H9 (cell line): ENCODE measurements around the gene SYNE3. TPM values are rescaled to one million over a fixed set of nuclear protein-coding genes. Genes with fewer than 3 reads are reported as not detected.

Experiments used
- DNase-seq: peaks from one replicate; pipeline ENCODE4 v3.0.0-alpha.2; 2017
- H2AFZ ChIP-seq: one replicate; pipeline ENCODE4 v1.6.1; 2013; ENCODE audit warnings: mild to moderate bottlenecking, low read length, control low read depth, moderate library complexity
- H2AK5ac ChIP-seq: 2 replicates; pipeline ENCODE4 v1.6.1; 2013; ENCODE audit warnings: low read length, control low read depth, mixed read lengths; ENCODE audit not compliant: insufficient read length
- H2BK120ac ChIP-seq: one replicate; pipeline ENCODE4 v1.6.1; 2013; ENCODE audit warnings: low read depth, mild to moderate bottlenecking, low read length, control low read depth, inconsistent platforms; ENCODE audit not compliant: poor library complexity, severe bottlenecking
- H2BK12ac ChIP-seq: 2 replicates; pipeline ENCODE4 v1.6.1; 2013; ENCODE audit warnings: low read length, control low read depth, mixed read lengths, low read depth; ENCODE audit not compliant: insufficient read length
- H2BK15ac ChIP-seq: 2 replicates; pipeline ENCODE4 v1.6.1; 2013; ENCODE audit warnings: low read depth, low read length, control low read depth
- H2BK20ac ChIP-seq: one replicate; pipeline ENCODE4 v1.6.1; 2013; ENCODE audit warnings: low read depth, mild to moderate bottlenecking, low read length, control low read depth, inconsistent platforms; ENCODE audit not compliant: poor library complexity, severe bottlenecking
- H2BK5ac ChIP-seq: 2 replicates; pipeline ENCODE4 v1.6.1; 2013; ENCODE audit warnings: low read length, control low read depth, mixed read lengths; ENCODE audit not compliant: insufficient read length
- H3K14ac ChIP-seq: 2 replicates; pipeline ENCODE4 v1.6.1; 2013; ENCODE audit warnings: low read length, control low read depth; ENCODE audit not compliant: insufficient read depth
- H3K18ac ChIP-seq: 2 replicates; pipeline ENCODE4 v1.6.1; 2013; ENCODE audit warnings: low read depth, mild to moderate bottlenecking, mixed read lengths, low read length, control low read depth; ENCODE audit not compliant: insufficient read length
- H3K23ac ChIP-seq: 2 replicates; pipeline ENCODE4 v1.6.1; 2013; ENCODE audit warnings: low read length, control low read depth, mixed read lengths, low read depth; ENCODE audit not compliant: insufficient read length
- H3K23me2 ChIP-seq: 2 replicates; pipeline ENCODE4 v1.6.1; 2013; ENCODE audit warnings: low read depth, mild to moderate bottlenecking, mixed read lengths, low read length, control low read depth; ENCODE audit not compliant: insufficient read length, poor library complexity, severe bottlenecking
- H3K27ac ChIP-seq: 2 replicates; pipeline ENCODE4 v1.5.1; 2013; ENCODE audit warnings: low read length, control low read depth, mixed read lengths, low read depth; ENCODE audit not compliant: insufficient read length
- H3K27me3 ChIP-seq: 2 replicates; pipeline ENCODE4 v1.6.1; 2013; ENCODE audit warnings: low read length, control low read depth, inconsistent platforms; ENCODE audit not compliant: insufficient read depth
- H3K4ac ChIP-seq: 2 replicates; pipeline ENCODE4 v1.6.1; 2013; ENCODE audit warnings: low read depth, mild to moderate bottlenecking, control low read depth, inconsistent platforms, low read length, moderate library complexity
- H3K4me1 ChIP-seq: 2 replicates; pipeline ENCODE4 v1.6.1; 2013; ENCODE audit warnings: low read length, control low read depth, inconsistent platforms; ENCODE audit not compliant: insufficient read depth
- H3K4me2 ChIP-seq: 2 replicates; pipeline ENCODE4 v1.6.1; 2013; ENCODE audit warnings: low read length, control low read depth, mixed read lengths; ENCODE audit not compliant: insufficient read length, insufficient read depth
- H3K56ac ChIP-seq: 2 replicates; pipeline ENCODE4 v1.6.1; 2013; ENCODE audit warnings: low read depth, mild to moderate bottlenecking, mixed read lengths, low read length, control low read depth; ENCODE audit not compliant: insufficient read length
- H3K79me1 ChIP-seq: 2 replicates; pipeline ENCODE4 v1.6.1; 2013; ENCODE audit warnings: low read depth, mild to moderate bottlenecking, moderate library complexity, low read length, control low read depth, inconsistent platforms; ENCODE audit not compliant: insufficient read depth, poor library complexity, severe bottlenecking
- H3K79me2 ChIP-seq: 2 replicates; pipeline ENCODE4 v1.6.1; 2013; ENCODE audit warnings: low read length, control low read depth, inconsistent platforms; ENCODE audit not compliant: insufficient read depth
- H3K9ac ChIP-seq: 2 replicates; pipeline ENCODE4 v1.6.1; 2013; ENCODE audit warnings: low read length, control low read depth, mixed read lengths; ENCODE audit not compliant: insufficient read length; ENCODE audit errors: extremely low read depth
- H3K9me3 ChIP-seq: one replicate; pipeline ENCODE4 v1.6.1; 2013; ENCODE audit warnings: low read depth, low read length, inconsistent platforms; ENCODE audit not compliant: control insufficient read depth
- H3T11ph ChIP-seq: one replicate; pipeline ENCODE4 v1.6.1; 2013; ENCODE audit warnings: mild to moderate bottlenecking, low read length, control low read depth, inconsistent platforms
- H4K20me1 ChIP-seq: one replicate; pipeline ENCODE4 v1.6.1; 2013; ENCODE audit not compliant: control insufficient read depth, insufficient read length, insufficient read depth
- H4K5ac ChIP-seq: 2 replicates; pipeline ENCODE4 v1.6.1; 2013; ENCODE audit warnings: low read depth, mild to moderate bottlenecking, mixed read lengths, low read length, control low read depth; ENCODE audit not compliant: insufficient read length
- H4K8ac ChIP-seq: replicated peaks from 2 replicates; pipeline ENCODE4 v1.6.1; 2013; ENCODE audit warnings: low read length, control low read depth, mixed read lengths, low read depth; ENCODE audit not compliant: insufficient read length
- H4K91ac ChIP-seq: 2 replicates; pipeline ENCODE4 v1.6.1; 2013; ENCODE audit warnings: low read depth, mild to moderate bottlenecking, moderate library complexity, mixed read lengths, low read length, control low read depth; ENCODE audit not compliant: insufficient read length
- H3K27ac Mint-ChIP-seq, 3 experiments: 2 replicates in 2 of 3; 3 replicates in 1 of 3; pipeline ENCODE4 v1.8.0; 2020 to 2021; ENCODE audit warnings: mixed read lengths in 3 of 3, mild to moderate bottlenecking in 1 of 3, moderate library complexity in 1 of 3
- H3K27me3 Mint-ChIP-seq: 2 replicates; pipeline ENCODE4 v1.8.0; 2021; ENCODE audit warnings: low read depth, mild to moderate bottlenecking, moderate library complexity, mixed read lengths
- H3K36me3 Mint-ChIP-seq, 3 experiments: 2 replicates in 2 of 3; 3 replicates in 1 of 3; pipeline ENCODE4 v1.8.0; 2020 to 2021; ENCODE audit warnings: low read depth in 3 of 3, mixed read lengths in 3 of 3; ENCODE audit not compliant: insufficient read depth in 1 of 3
- H3K4me1 Mint-ChIP-seq, 2 experiments: 2 replicates each; pipeline ENCODE4 v1.8.0; 2020; ENCODE audit warnings: mixed read lengths in 2 of 2
- H3K4me3 Mint-ChIP-seq, 2 experiments: 2 replicates in 1 of 2; 3 replicates in 1 of 2; pipeline ENCODE4 v1.8.0; 2020 to 2021; ENCODE audit warnings: mild to moderate bottlenecking in 2 of 2, mixed read lengths in 2 of 2, moderate library complexity in 1 of 2
- H3K9me3 Mint-ChIP-seq, 2 experiments: 2 replicates in 1 of 2; 3 replicates in 1 of 2; pipeline ENCODE4 v1.8.0; 2020; ENCODE audit warnings: mild to moderate bottlenecking in 2 of 2, mixed read lengths in 2 of 2, moderate library complexity in 1 of 2
- WGBS: extraction: QIAGEN DNeasy Blood & Tissue Kit; methylation state at CpG from one replicate; pipeline ENCODE4 v1.1.7; 2013; ENCODE audit warnings: missing lambda C conversion rate, low lambda C conversion rate, mixed read lengths; ENCODE audit not compliant: insufficient read length; ENCODE audit errors: extremely low coverage; 5-methylcytosine and 5-hydroxymethylcytosine counted together
- total RNA-seq: library from RNA; stranded (reverse); gene quantifications from 2 replicates; pipeline ENCODE4 v1.2.1, GENCODE V29; 2021
- TF ChIP-seq, protein P1 (sequence below): fragments of 200-600 bp; sonication (generic); conservative IDR thresholded peaks from 3 replicates; pipeline ENCODE4 v1.8.0; 2021; ENCODE audit warnings: antibody characterized with exemption, mild to moderate bottlenecking

Gene SYNE3
- total RNA-seq, 1 experiment from 2014 or later, result 0.11 TPM

DNA sequence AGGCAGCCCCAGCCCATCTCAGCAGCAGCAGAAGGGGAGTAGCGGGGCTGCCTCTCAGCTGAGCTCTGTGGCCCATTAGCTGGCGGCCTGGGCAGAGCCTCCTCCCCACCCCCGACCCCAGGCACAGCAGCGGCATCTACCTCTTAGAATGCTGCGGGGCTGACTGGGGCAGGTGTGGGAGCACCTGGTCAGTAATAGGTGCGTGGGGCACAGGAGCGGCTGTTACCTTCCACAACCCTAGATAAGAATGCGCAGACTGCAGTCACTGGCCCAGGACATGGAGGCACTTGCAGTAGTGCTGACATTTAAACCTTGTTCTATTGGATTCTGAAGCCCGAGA, 35.6 kb downstream of the SYNE3 start:
- H3K56ac ChIP-seq, result no peak overlapping the region
- no peak overlapping the region for H3K4ac ChIP-seq
- no peak overlapping the region for H2AK5ac ChIP-seq
- no peak overlapping the region for H2BK5ac ChIP-seq
- no peaks in the 10 kb centered on the region for H3K36me3 Mint-ChIP-seq
- H2BK20ac ChIP-seq, result no peak overlapping the region
- no peak overlapping the region for H2BK12ac ChIP-seq
- no peak overlapping the region for H4K91ac ChIP-seq
- H3K27me3 ChIP-seq, result no peaks in the 10 kb centered on the region
- TF ChIP-seq, protein P1, sequence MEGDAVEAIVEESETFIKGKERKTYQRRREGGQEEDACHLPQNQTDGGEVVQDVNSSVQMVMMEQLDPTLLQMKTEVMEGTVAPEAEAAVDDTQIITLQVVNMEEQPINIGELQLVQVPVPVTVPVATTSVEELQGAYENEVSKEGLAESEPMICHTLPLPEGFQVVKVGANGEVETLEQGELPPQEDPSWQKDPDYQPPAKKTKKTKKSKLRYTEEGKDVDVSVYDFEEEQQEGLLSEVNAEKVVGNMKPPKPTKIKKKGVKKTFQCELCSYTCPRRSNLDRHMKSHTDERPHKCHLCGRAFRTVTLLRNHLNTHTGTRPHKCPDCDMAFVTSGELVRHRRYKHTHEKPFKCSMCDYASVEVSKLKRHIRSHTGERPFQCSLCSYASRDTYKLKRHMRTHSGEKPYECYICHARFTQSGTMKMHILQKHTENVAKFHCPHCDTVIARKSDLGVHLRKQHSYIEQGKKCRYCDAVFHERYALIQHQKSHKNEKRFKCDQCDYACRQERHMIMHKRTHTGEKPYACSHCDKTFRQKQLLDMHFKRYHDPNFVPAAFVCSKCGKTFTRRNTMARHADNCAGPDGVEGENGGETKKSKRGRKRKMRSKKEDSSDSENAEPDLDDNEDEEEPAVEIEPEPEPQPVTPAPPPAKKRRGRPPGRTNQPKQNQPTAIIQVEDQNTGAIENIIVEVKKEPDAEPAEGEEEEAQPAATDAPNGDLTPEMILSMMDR, result no peak
- no peaks in the 10 kb centered on the region; the same call in none of the 2 replicates for H3K27me3 Mint-ChIP-seq
- no peak overlapping the region for H3K4me2 ChIP-seq
- no peaks in the 10 kb centered on the region for H4K20me1 ChIP-seq
- H4K5ac ChIP-seq, result no peak overlapping the region
- H2BK120ac ChIP-seq, result no peak overlapping the region
- H3K4me1 Mint-ChIP-seq, result peaks cover 22 to 36% of the 10 kb centered on the region in 2 experiments
- H2BK15ac ChIP-seq, result no peak overlapping the region
- H3K9me3 ChIP-seq, result no peaks in the 10 kb centered on the region
- WGBS, result no CpG with 5 or more reads among the region's 9 CpGs
- H3K27ac Mint-ChIP-seq, result no peak overlapping the region
- H3K27ac ChIP-seq, result no peak overlapping the region
- no peak overlapping the region for H3T11ph ChIP-seq
- H2AFZ ChIP-seq, result no peak overlapping the region
- H3K18ac ChIP-seq, result no peak overlapping the region
- no peak overlapping the region for H3K4me3 Mint-ChIP-seq
- H3K9me3 Mint-ChIP-seq, result no peaks in the 10 kb centered on the region
- H3K79me2 ChIP-seq, result no peaks in the 10 kb centered on the region
- no peaks in the 10 kb centered on the region for H3K23me2 ChIP-seq
- H3K14ac ChIP-seq, result no peak overlapping the region
- H3K23ac ChIP-seq, result no peak overlapping the region
- H3K79me1 ChIP-seq, result no peaks in the 10 kb centered on the region
- H4K8ac ChIP-seq, result no peak overlapping the region
- peak; percentile 49 for DNase-seq
- H3K9ac ChIP-seq, result no peak overlapping the region
- H3K4me1 ChIP-seq, result no peaks in the 10 kb centered on the region
